Stimulated activated CD8-positive, alpha-beta memory T cell treated with anti-CD3 and anti-CD28 coated beads, Interleukin-12 subunit alpha, Interleukin-12 subunit beta, amount 100 ng/mL, for 1 hour (primary cell): Measurements from ENCODE around the gene TFPT.

Experiments used
- DNase-seq: peaks from one replicate; pipeline ENCODE4 v3.0.0-alpha.2; 2020; ENCODE audit warnings: low read depth

TFPT gene, protein sequence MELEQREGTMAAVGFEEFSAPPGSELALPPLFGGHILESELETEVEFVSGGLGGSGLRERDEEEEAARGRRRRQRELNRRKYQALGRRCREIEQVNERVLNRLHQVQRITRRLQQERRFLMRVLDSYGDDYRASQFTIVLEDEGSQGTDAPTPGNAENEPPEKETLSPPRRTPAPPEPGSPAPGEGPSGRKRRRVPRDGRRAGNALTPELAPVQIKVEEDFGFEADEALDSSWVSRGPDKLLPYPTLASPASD

DNA sequence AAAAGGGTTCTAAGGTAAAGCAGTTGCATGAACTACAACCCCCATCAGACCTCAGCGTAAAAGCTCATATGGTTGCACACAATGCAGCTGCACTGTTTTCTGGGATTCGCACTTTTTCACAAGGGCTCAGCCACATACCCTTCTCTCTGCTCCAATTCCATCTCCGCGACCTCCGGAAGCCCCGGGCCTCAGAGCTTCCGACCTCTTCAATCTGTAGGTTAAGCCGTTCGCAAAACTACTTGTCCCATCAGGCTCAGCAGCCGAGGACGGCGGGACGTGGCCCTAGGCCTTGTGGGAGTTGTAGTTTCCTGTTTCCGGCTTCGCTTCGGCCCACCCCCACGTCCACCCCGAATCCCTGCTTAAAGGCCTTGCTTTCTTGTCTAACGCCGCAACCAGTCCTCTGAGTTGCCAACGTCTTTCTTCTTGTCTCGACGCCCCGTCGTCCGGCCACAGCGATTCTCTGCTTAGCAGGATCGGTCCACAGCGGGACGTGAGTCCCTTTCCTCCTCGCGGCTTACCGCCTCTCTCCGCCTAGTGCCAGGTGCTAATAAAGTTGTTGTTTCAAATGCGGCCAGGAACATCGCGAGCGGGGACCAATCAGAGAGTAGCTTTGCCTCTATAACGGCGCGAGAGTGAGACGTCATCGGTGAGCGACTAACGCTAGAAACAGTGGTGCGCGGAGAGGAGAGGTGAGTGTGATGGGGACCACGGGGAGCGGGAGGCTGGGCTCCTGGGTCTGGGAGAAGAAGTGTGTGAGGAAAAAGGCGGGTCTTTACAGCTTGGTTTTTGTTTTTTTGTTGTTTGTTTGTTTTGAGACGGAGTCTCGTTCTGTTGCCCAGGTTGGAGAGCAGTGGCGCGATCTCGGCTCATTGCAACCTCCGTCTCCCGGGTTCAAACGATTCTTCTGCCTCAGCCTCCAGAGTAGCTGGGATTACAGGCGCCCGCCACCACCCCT lies at the start of gene TFPT, which contains the start of gene PRPF31:
Gene TFPT, minus strand, starts transcription at position 549 of the 955 bp plus-strand sequence. Its CDS starts 388 bp downstream, at position 161.
Gene PRPF31, plus strand, starts transcription at position 646 of the 955 bp plus-strand sequence. CDS start 2,525 bp downstream, outside the sequence.
- DNase-seq: peak; percentile 96

DNA sequence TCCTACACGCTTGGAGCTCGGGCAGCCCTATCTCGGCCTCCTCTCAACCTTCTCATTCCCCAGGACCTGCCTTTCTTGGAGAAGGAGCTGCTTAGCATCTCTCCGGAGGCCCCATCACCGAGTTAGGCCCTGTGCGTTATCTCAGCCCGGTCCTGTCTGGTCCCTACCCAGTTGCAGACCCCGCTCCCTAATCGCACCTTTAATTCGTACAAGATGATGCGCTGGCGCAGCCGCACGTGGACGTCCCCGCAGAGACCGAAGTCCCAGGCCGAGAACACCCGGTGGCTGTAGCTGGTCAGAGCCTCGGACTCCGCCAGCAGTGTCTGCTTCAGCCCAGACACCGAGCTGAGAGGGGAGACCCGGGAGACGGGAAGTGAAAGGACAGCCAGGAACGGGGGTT lies 49.8 kb upstream of the TFPT start:
- DNase-seq: no peak

DNA sequence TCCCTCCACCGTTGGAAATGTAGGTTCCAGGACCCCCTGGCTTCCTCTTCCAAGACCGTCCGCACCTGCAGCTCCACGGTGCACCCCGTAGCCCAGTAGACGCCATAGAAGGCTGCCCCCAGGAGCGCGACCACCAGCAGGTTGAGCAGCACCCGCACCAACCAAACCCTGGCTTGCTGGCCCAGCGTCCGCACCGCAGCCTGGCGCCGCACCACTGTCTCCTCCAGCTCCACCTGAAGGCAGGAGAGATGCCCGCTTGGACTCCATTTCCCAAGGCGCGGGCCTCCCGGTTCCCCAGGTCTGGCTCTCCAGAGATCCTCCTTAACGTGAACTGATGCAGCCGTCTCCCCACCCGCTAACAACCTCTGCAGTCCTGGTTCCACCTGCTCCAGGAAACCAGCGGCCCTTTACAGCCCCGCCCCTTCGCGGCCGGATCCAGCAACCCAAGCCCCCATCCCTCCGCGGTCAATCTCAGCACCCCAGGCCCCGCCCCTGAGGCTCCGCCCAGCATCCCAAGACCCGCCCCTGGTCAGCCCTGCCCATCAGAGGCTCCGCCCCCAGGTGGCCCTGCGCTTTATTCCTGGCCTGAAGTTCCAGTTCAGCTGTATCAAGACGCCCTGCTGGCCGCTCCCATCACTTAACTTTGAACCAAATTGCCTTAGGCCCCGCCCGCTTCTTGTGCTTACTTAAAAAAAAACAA lies 49.1 kb upstream of the TFPT start:
- DNase-seq: peak; percentile 34

DNA sequence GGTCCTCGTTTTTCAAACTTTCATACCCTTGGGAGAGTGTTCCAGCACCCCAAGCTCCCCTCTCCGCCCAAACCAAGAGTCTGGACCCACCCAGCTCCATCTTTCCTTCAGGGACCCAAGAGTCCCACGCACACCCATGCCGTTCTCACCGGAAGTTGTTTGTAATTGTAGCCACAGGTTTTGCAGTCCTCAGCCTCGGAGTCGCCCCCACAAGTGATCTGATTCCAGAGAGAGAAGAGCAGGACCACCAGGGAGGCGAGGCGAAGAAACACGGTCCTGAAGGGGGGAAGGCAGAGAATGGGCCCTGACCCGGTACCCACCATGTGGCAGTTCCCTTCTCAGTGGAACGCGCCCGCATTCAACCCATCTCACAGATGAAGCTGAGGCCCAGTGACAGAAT lies 47.4 kb upstream of the TFPT start:
- DNase-seq: no peak

GRCh38 chr19:54162241-54162805 lies 46.9 kb upstream of the TFPT start:
- peak; percentile 61 for DNase-seq

DNA sequence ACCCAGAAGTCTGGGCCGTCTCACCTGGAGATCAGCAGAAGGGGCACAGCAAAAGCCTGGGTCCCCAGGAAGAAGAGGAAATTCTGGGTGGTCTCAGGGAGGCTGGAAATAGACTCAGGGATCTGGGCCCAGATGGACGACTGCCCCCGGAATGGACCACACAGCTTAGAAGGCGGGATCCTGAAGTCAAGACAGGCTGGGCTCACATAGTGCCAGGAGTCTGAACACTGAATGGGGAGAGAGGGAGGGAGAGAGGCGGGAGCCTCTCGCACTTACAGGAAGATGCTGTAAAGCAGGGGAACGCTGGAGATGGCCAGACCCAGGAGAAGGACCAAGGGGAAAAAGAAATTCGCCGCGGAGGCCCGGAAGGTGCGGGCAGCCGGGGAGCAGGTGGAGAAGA lies 45.4 kb upstream of the TFPT start:
- DNase-seq: no peak

DNA sequence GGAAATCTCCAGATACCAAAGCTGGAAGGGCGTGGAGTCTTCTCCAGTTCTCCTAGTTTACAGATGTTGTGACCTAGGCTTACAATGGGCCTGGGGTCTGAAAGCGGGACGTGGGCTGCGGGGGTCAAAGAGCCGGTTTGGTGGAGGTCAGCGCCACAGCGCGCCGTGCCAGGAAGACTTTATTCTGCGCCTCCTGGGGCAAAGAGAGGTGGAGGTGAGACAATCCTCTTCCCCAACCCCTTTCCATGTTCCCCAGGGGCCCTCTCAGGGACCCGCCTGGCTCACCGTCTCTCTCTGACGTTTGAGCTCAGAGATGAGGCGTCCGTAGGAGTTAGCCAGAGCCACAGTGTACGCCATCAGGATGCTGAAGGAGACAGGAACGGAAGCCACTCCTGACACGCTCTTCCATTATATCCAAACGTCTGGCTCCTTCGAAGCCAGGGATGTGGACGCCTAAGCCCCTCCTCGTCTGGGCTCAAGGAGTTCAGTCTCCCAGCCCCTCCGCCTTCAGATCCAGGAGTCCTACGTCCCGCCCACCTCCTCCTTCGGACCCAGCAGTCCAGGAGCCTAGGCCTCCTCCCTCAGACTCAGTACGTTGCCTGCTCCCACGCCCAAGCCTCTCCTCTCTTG lies 44.8 kb upstream of the TFPT start:
- DNase-seq: no peak

- peak; percentile 98 for DNase-seq
Measured at GRCh38 chr19:54159352-54160181, 44.1 kb upstream of the TFPT start, which contains the start of gene LENG1. Gene LENG1, minus strand, starts transcription at chr19:54159721. Its CDS starts 26 bp downstream, at chr19:54159695.

DNA sequence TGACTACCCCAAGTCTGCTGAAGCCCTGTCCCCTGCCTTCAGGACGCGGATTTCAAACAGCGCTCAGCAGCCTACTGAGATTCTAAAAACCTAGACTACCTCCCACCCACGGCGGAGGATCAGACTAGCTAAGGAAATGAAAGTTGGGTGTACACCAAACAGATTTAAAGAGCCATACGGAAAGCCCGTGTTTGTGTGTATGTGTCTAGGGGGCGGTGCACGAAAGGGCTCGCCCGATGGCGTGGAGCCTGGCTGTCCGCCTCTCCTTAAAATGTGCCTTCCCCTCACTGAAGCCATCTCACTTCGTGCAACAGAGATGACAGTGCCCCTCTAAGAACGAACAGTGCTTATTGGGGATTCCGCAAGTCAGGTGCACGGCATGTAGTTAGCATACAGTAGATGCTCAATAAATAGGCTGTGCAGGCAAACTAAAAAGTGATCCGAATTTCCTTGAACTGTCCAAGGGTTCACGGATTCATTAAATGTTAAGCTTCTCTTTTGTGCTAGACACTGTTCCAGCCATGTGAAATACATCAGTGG lies 43.4 kb upstream of the TFPT start:
- DNase-seq: no peak

DNA sequence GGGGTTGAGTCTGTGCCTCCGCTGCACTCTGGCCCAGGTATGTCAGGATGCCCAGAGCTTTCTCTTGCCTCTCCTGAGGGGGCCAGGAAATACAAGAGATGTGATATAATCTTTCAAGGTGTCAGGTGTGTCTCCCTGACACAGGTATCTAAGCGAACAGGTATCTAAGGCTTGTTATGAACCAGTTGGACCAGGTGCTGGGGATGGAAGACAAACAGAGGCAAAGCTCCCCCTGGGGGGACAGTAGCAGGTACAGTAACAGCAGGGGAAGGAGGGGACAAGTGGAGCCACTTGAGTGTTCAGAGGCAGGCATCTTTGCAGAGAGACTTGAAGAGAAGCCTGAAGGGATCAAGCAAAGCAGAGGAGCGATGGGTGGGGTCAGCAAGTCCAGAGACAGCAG lies 41.5 kb upstream of the TFPT start:
- no peak for DNase-seq

DNA sequence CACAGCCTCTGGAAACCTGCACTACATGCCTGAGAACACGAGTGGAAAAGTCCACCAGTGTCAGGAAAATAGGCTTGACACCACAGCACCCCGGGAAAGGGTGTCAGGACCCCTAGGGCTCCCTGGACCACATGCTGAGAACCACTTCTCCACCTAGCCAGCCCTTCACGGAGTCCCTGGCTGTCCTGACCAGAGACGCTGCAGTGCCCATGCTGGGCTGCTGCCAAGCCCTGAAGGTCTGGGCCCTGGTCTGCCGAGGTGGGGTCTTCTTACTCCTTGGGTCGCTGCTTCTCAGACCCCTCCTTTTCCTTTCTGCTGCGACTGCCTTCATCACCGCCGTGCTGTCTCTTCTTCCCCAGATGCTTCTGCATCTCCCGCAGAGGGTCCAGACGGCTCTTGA lies 41.0 kb upstream of the TFPT start:
- no peak for DNase-seq

GRCh38 chr19:54155694-54156093 lies 40.2 kb upstream of the TFPT start:
- DNase-seq: no peak

- no peak for DNase-seq
Measured at GRCh38 chr19:54154603-54155345, 39.3 kb upstream of the TFPT start.

DNA sequence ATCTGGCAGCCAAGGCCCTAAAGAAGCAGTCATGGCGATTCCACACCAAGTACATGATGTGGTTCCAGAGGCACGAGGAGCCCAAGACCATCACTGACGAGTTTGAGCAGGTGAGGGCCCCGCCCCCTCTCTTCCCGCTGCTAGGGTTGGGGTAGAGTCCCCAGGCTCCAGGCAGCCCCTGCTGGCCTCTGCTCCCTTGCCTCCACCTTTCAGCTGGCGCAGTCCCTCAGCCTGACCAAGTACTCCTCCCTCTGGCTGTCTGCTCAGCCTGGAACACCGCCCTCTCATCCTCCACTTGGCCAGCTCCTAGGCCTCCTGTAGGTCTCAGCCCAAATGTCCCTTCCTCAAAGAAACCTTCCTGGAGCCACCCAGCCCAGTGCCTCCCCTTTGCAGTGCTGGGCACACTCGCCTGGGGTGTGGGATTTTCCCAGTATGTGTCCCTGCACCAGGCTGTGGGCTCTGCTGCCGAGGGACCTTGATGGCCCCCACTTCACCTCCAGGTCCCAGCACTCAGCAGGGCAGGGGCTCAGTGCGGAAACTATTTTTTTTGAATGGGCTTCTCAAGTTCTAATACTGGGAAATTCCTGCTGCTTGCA lies 38.4 kb upstream of the TFPT start:
- DNase-seq: no peak

DNA sequence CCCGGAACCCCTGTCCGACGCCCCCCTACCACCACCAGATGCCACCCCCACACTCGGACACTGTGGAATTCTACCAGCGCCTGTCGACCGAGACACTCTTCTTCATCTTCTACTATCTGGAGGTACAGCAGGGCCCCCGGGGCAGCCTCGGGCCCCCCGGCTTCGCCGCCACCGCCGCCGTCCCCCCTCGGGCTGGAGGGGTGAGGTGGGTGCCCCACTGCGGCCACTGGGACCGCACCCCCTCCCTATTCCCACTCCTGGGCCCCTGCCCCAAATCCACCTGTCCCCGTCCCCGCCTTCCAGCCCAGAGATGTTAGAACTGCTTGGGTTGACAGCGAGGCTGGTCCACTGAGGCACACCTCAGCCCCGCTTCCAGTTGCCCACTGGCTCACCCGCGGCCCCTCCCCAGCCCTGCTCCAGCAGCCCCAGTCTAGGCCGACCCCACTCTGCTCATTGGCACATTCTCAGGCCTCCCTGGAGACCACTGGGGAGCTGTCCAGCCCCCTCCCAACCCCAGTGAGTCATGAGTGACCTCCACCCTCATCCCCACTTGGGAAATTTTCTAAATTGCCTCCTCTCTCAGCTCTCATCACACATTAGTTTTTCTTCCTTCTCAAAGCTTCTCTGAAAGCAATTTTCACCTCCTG lies 37.5 kb upstream of the TFPT start:
- DNase-seq: no peak

- DNase-seq: no peak
Measured at GRCh38 chr19:54152267-54152666, 36.8 kb upstream of the TFPT start.

DNA sequence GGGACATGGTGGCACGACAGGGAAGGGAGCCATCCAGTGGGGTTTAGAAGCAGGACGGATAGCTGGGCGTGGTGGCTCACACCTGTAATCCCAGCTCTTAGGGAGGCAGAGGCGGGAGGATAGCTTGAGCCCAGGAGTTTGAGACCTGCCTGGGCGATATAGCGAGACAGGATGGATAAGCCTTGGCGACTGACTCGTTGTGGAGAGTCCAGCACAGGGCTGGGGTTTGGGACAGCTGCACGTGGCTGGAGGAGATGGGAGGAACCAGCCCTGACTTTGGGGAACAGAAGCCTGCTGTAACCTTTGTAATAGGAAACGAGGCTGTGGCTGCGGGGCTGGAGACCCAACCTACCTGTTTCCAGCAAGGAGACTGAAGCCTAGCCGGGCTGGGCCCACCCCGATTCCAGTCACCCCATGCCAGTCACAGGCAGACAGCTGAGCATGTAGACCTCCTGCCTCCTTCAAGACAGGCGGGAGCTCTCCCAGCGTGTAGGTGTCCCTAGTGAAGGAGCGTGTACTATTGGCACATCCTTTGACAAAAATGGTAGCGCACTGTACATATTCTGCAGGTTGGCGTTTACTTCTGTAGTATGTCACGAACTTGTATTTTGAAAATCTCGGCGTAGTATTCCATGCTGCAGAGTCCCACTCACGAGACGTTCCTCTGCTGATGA lies 36.0 kb upstream of the TFPT start:
- no peak for DNase-seq
